IPS DF 19.7 (cell line): Measurements from ENCODE around the gene MYH1.
A peak's percentile ranks its signal among the peaks of the same experiment; 100 is the strongest.
"Not testable (repeated sequence)": the region's sequence is repeated elsewhere in the genome, so short reads cannot be mapped to it uniquely, and the experiment has no call there.

Experiments used
- DNase-seq: peaks from one replicate; pipeline ENCODE4 v3.0.0-alpha.2; 2013; ENCODE audit warnings: low read depth, low spot score

Gene MYH1

GRCh38 chr17:10518271-10519037 is at the start of gene MYH1:
Gene MYH1, minus strand, starts transcription at chr17:10518542. Its CDS starts 1,900 bp downstream, at chr17:10516642.
- DNase-seq, result no peak

- no peak for DNase-seq
These were observed 45.8 kb upstream of the MYH1 start for GRCh38 chr17:10563991-10564660.

- DNase-seq, result no peak
These were observed 39.7 kb upstream of the MYH1 start for GRCh38 chr17:10558049-10558448.

GRCh38 chr17:10557422-10557821 is 39.1 kb upstream of the MYH1 start:
- no peak for DNase-seq

GRCh38 chr17:10556301-10557005 is 38.1 kb upstream of the MYH1 start:
- no peak for DNase-seq

- DNase-seq, result no peak
These were observed 31.7 kb upstream of the MYH1 start for GRCh38 chr17:10550014-10550413.

- DNase-seq, result peak; percentile 33
These were observed 30.9 kb upstream of the MYH1 start, which contains the start of gene MYH2 for GRCh38 chr17:10549096-10549842. Gene MYH2, minus strand, starts transcription at chr17:10549658. Its CDS starts 1,738 bp downstream, at chr17:10547920.

- no peak for DNase-seq
These were observed 29.0 kb upstream of the MYH1 start for GRCh38 chr17:10547351-10547750.

GRCh38 chr17:10543486-10543885 is 25.1 kb upstream of the MYH1 start:
- DNase-seq, result not testable (repeated sequence)

GRCh38 chr17:10541179-10541578 is 22.8 kb upstream of the MYH1 start:
- DNase-seq, result not testable (repeated sequence)

- no peak for DNase-seq
These were observed 13.7 kb upstream of the MYH1 start for GRCh38 chr17:10532026-10532425.

- no peak for DNase-seq
These were observed 9.1 kb upstream of the MYH1 start for GRCh38 chr17:10527419-10527818.

GRCh38 chr17:10526517-10526916 is 8.2 kb upstream of the MYH1 start:
- no peak for DNase-seq

GRCh38 chr17:10523064-10523463 is 4.7 kb upstream of the MYH1 start:
- DNase-seq, result no peak

- no peak for DNase-seq
These were observed 3.6 kb upstream of the MYH1 start for GRCh38 chr17:10521949-10522348.

- DNase-seq, result no peak
These were observed 1.7 kb downstream of the MYH1 start for GRCh38 chr17:10516638-10517037.

GRCh38 chr17:10516065-10516464 is 2.3 kb downstream of the MYH1 start:
- DNase-seq, result no peak

- DNase-seq, result no peak
These were observed 4.9 kb downstream of the MYH1 start for GRCh38 chr17:10513299-10514067.

GRCh38 chr17:10512856-10513255 is 5.5 kb downstream of the MYH1 start:
- DNase-seq, result no peak

- no peak for DNase-seq
These were observed 18.4 kb downstream of the MYH1 start for GRCh38 chr17:10499950-10500349.

GRCh38 chr17:10492004-10492403 is 26.3 kb downstream of the MYH1 start:
- no peak for DNase-seq
